ENCODE data around the gene MECP2.

MECP2 gene

GRCh38 chrX:154059231-154059630 lies 38.3 kb downstream of the MECP2 start:
- no peak for DNase-seq

GRCh38 chrX:154058214-154058997 lies 39.1 kb downstream of the MECP2 start:
- no peak for DNase-seq

GRCh38 chrX:154057791-154058190 lies 39.7 kb downstream of the MECP2 start:
- DNase-seq: no peak

GRCh38 chrX:154056770-154057241 lies 40.7 kb downstream of the MECP2 start:
- DNase-seq: no peak

- peak; percentile 9 for DNase-seq
These were observed 46.2 kb downstream of the MECP2 start for GRCh38 chrX:154051201-154051810.

GRCh38 chrX:154050113-154050495 lies 47.4 kb downstream of the MECP2 start:
- DNase-seq: no peak

- no peak for DNase-seq
These were observed 48.1 kb downstream of the MECP2 start for GRCh38 chrX:154049209-154050112.

- DNase-seq: no peak
These were observed 49.1 kb downstream of the MECP2 start for GRCh38 chrX:154048398-154048797.

GRCh38 chrX:154046940-154047610 lies 50.4 kb downstream of the MECP2 start:
- DNase-seq: no peak

- DNase-seq: peak; percentile 66
These were observed 51.3 kb downstream of the MECP2 start for GRCh38 chrX:154046031-154046781.

GRCh38 chrX:154044091-154044490 lies 53.4 kb downstream of the MECP2 start:
- no peak for DNase-seq

- no peak for DNase-seq
These were observed 54.3 kb downstream of the MECP2 start for GRCh38 chrX:154043003-154043763.

- no peak for DNase-seq
These were observed 56.7 kb downstream of the MECP2 start for GRCh38 chrX:154040863-154041262.

- DNase-seq: no peak
These were observed 57.2 kb downstream of the MECP2 start for GRCh38 chrX:154040307-154040756.

- no peak for DNase-seq
These were observed 57.9 kb downstream of the MECP2 start for GRCh38 chrX:154039577-154039976.

- DNase-seq: no peak
These were observed 58.9 kb downstream of the MECP2 start for GRCh38 chrX:154038656-154039055.

- DNase-seq: no peak
These were observed 59.8 kb downstream of the MECP2 start for GRCh38 chrX:154037754-154038153.

- DNase-seq: no peak
These were observed 61.0 kb downstream of the MECP2 start for GRCh38 chrX:154036513-154036912.

- DNase-seq: no peak
These were observed 63.7 kb downstream of the MECP2 start for GRCh38 chrX:154033848-154034247.

GRCh38 chrX:154032653-154033052 lies 64.9 kb downstream of the MECP2 start:
- no peak for DNase-seq

GRCh38 chrX:154032160-154032559 lies 65.4 kb downstream of the MECP2 start:
- no peak for DNase-seq
